HCT116 (cell line): ENCODE results near the gene TAF6. TPM values are rescaled to one million over a fixed set of nuclear protein-coding genes. Genes with fewer than 3 reads are reported as not detected.

ENCODE experiments used
- ATAC-seq: fragments of 200-7000 bp; cut with Tn5 transposase; 2 replicates; pipeline ENCODE4 v1.9.1; 2020; ENCODE audit warnings: mild to moderate bottlenecking, moderate library complexity
- BruUV-seq: library from RNA; stranded (reverse); fragments of 400-500 nt; replicated peaks from 2 replicates; lab custom pipeline; 2021; lab: Mats Ljungman, UMichigan
- CTCF ChIA-PET: fragments of 300-600 bp; sonication (Branson Sonifier 250); formaldehyde crosslinking; loops from one replicate; lab custom pipeline; 2021; ENCODE audit warnings: antibody characterized with exemption; lab: Charles Lee
- POLR2A ChIA-PET: fragments of 300-600, 350-600 bp; sonication (Branson Sonifier 250); formaldehyde crosslinking; loops from one replicate; lab custom pipeline; 2021; ENCODE audit warnings: antibody characterized with exemption; lab: Charles Lee
- RAD21 ChIA-PET, 2 experiments: fragments of 300-600 bp; sonication (Branson Sonifier 250); formaldehyde crosslinking; loops; one replicate each; lab custom pipeline; 2023; ENCODE audit warnings: low total read pairs in 2 of 2; ENCODE audit not compliant: uncharacterized antibody in 2 of 2, unreplicated experiment in 2 of 2, low non-redundant PET in 1 of 2; lab: Charles Lee
- DNase-seq: peaks from one replicate; pipeline ENCODE4 v3.0.0-alpha.2; 2010; ENCODE audit warnings: low read depth, low spot score
- H2AFZ ChIP-seq: fragments of 200-600 bp; shearing (Covaris generic), sonication (generic); 2 replicates; pipeline ENCODE4 v1.6.1; 2017; ENCODE audit warnings: low read depth, mixed run types, mixed read lengths, antibody characterized with exemption, low read length; ENCODE audit not compliant: poor library complexity, severe bottlenecking
- H3K27ac ChIP-seq: 2 replicates; pipeline ENCODE4 v1.5.1; 2012; ENCODE audit warnings: low read depth, low read length
- H3K27me3 ChIP-seq: fragments of 200-600 bp; sonication (generic); 2 replicates; pipeline ENCODE4 v1.6.1; 2016; ENCODE audit warnings: mixed run types, low read length, mixed read lengths; ENCODE audit not compliant: insufficient read depth
- H3K36me3 ChIP-seq, 2 experiments: fragments of 200-500 bp in 1 of 2; fragments of 200-600 bp in 1 of 2; sonication (Bioruptor generic) in 1 of 2; sonication (generic) in 1 of 2; 2 replicates each; pipeline versions ENCODE4 v1.5.1 to v1.6.1; 2014 to 2016; ENCODE audit warnings: low read length in 2 of 2, inconsistent platforms in 1 of 2, mixed read lengths in 1 of 2, mixed run types in 1 of 2; ENCODE audit not compliant: insufficient read depth in 2 of 2, control insufficient read depth in 1 of 2
- H3K4me1 ChIP-seq, 2 experiments: fragments of 200-600 bp in 1 of 2; sonication (generic) in 1 of 2; 2 replicates each; pipeline versions ENCODE4 v1.5.1 to v1.6.1; 2012 to 2017; ENCODE audit warnings: low read length in 2 of 2, inconsistent platforms in 1 of 2, mild to moderate bottlenecking in 1 of 2, mixed read lengths in 1 of 2, mixed run types in 1 of 2, moderate library complexity in 1 of 2; ENCODE audit not compliant: insufficient read depth in 2 of 2, control insufficient read depth in 1 of 2
- H3K4me2 ChIP-seq: fragments of 200-600 bp; sonication (generic); 2 replicates; pipeline ENCODE4 v1.6.1; 2017; ENCODE audit warnings: mixed run types, low read length, mixed read lengths
- H3K4me3 ChIP-seq, 2 experiments: fragments of 200-600 bp in 1 of 2; sonication (generic) in 1 of 2; replicated peaks in 1 of 2; 2 replicates each; pipeline ENCODE4 v1.5.1; 2011 to 2016; ENCODE audit warnings: low read length in 2 of 2, control low read depth in 1 of 2, low read depth in 1 of 2, mild to moderate bottlenecking in 1 of 2, mixed read lengths in 1 of 2, mixed run types in 1 of 2
- H3K79me2 ChIP-seq: fragments of 200-600 bp; sonication (generic); 2 replicates; pipeline ENCODE4 v1.6.1; 2017; ENCODE audit warnings: mild to moderate bottlenecking, mixed run types, low read length, moderate library complexity, mixed read lengths; ENCODE audit not compliant: insufficient read depth
- H3K9ac ChIP-seq: fragments of 200-600 bp; sonication (generic); 2 replicates; pipeline ENCODE4 v1.6.1; 2016; ENCODE audit warnings: low read length, mixed read lengths
- H3K9me2 ChIP-seq: fragments of 200-600 bp; sonication (generic), shearing (Covaris generic); 2 replicates; pipeline ENCODE4 v1.6.1; 2017; ENCODE audit warnings: mixed run types, mild to moderate bottlenecking, moderate library complexity; ENCODE audit not compliant: insufficient read depth
- H3K9me3 ChIP-seq, 2 experiments: fragments of 200-500 bp in 1 of 2; fragments of 200-600 bp in 1 of 2; sonication (Bioruptor generic) in 1 of 2; sonication (generic) in 1 of 2; 2 replicates each; pipeline ENCODE4 v1.6.1; 2014 to 2017; ENCODE audit warnings: low read length in 2 of 2, mixed read lengths in 2 of 2, inconsistent platforms in 1 of 2, low read depth in 1 of 2, mild to moderate bottlenecking in 1 of 2, mixed run types in 1 of 2, moderate library complexity in 1 of 2; ENCODE audit not compliant: control insufficient read depth in 1 of 2, insufficient read depth in 1 of 2
- H4K20me1 ChIP-seq: fragments of 200-600 bp; sonication (generic), shearing (Covaris generic); 2 replicates; pipeline ENCODE4 v1.6.1; 2017; ENCODE audit warnings: mixed run types, mild to moderate bottlenecking, moderate library complexity; ENCODE audit not compliant: insufficient read depth
- CBX3 ChIP-seq: IDR thresholded peaks from 2 replicates; pipeline ENCODE4 v1.6.1; 2012; ENCODE audit warnings: low read depth
- EGR1 ChIP-seq: IDR thresholded peaks from 2 replicates; pipeline ENCODE4 v1.6.1; 2012; ENCODE audit warnings: low read depth
- ELF1 ChIP-seq: IDR thresholded peaks from 2 replicates; pipeline ENCODE4 v1.6.1; 2012; ENCODE audit warnings: low read depth, borderline replicate concordance
- EZH2 ChIP-seq: fragments of 200-600 bp; sonication (generic); IDR thresholded peaks from 2 replicates; pipeline ENCODE4 v1.6.1; 2017; ENCODE audit warnings: antibody characterized with exemption, mixed run types
- FOSL1 ChIP-seq: IDR thresholded peaks from 2 replicates; pipeline ENCODE4 v1.6.1; 2012; ENCODE audit warnings: low read depth
- MAX ChIP-seq: IDR thresholded peaks from 2 replicates; pipeline ENCODE4 v1.6.1; 2012
- POLR2A ChIP-seq: IDR thresholded peaks from 2 replicates; pipeline ENCODE4 v1.7.0; 2011; ENCODE audit warnings: borderline replicate concordance; ENCODE audit not compliant: insufficient read depth, insufficient read length; ENCODE audit errors: extremely low read depth
- POLR2AphosphoS5 ChIP-seq: IDR thresholded peaks from 2 replicates; pipeline ENCODE4 v1.6.1; 2011; ENCODE audit warnings: mild to moderate bottlenecking, low read depth, low read length, moderate library complexity
- REST ChIP-seq: IDR thresholded peaks from 2 replicates; pipeline ENCODE4 v1.6.1; 2012; ENCODE audit warnings: low read depth
- SIN3A ChIP-seq: IDR thresholded peaks from 2 replicates; pipeline ENCODE4 v1.6.1; 2012; ENCODE audit warnings: low read depth
- SP1 ChIP-seq: IDR thresholded peaks from 2 replicates; pipeline ENCODE4 v1.6.1; 2012; ENCODE audit warnings: low read depth
- SRF ChIP-seq: IDR thresholded peaks from 2 replicates; pipeline ENCODE4 v1.6.1; 2012; ENCODE audit warnings: low read depth
- TCF7L2 ChIP-seq: IDR thresholded peaks from 2 replicates; pipeline ENCODE4 v1.7.0; 2011; ENCODE audit warnings: borderline replicate concordance, inconsistent platforms; ENCODE audit not compliant: insufficient read depth, insufficient read length; ENCODE audit errors: extremely low read depth
- YY1 ChIP-seq: IDR thresholded peaks from 2 replicates; pipeline ENCODE4 v1.6.1; 2011; ENCODE audit warnings: low read length, low read depth, moderate library complexity, mild to moderate bottlenecking; ENCODE audit not compliant: insufficient replicate concordance; ENCODE audit errors: extremely low read depth
- ZFX ChIP-seq: fragments of 450-650 bp; IDR thresholded peaks from 2 replicates; pipeline ENCODE4 v1.6.1; 2017
- ZNF274 ChIP-seq: fragments of 200-500 bp; sonication (Bioruptor generic); IDR thresholded peaks from 2 replicates; pipeline ENCODE4 v1.6.1; 2014; ENCODE audit warnings: mild to moderate bottlenecking, low read depth, low read length, inconsistent platforms
- intact Hi-C: fragments of 100-400 bp; cut with micrococcal nuclease; formaldehyde crosslinking; loops from 2 replicates; pipeline ENCODE4 v1.10.0; 2022
- total RNA-seq: library from RNA; stranded (reverse); gene quantifications from one replicate; pipeline ENCODE4 v1.2.1, GENCODE V29; 2021; ENCODE audit not compliant: unreplicated experiment
- TF ChIP-seq, protein P1 (sequence below): IDR thresholded peaks from 2 replicates; pipeline ENCODE4 v1.6.1; 2011; ENCODE audit warnings: mild to moderate bottlenecking, low read length, moderate library complexity; ENCODE audit not compliant: insufficient replicate concordance; ENCODE audit errors: extremely low read depth

TAF6 gene
- total RNA-seq, 1 experiment from 2014 or later, result 67.4 TPM

GRCh38 chr7:100099452-100099851 lies 19.7 kb downstream of the TAF6 start:
- Histone ChIP-seq H3K27ac (peak overlapping the region; percentile 88), H3K36me3 (peaks cover 49 to 54% of the 10 kb centered on the region in 2 experiments)
- RAD21 ChIA-PET, result no interaction called here

More at GRCh38 chr7:100099452-100099851, 19.7 kb downstream of the TAF6 start:
- Histone ChIP-seq H3K79me2 (peaks cover 70% of the 10 kb centered on the region), H2AFZ (no peak overlapping the region), H3K4me2 (peak overlapping the region; percentile 98), H3K27me3 (no peaks in the 10 kb centered on the region), H3K9me3 (no peaks in the 10 kb centered on the region), H4K20me1 (peaks cover 14% of the 10 kb centered on the region), H3K4me3 (peak overlapping the region; percentile 90 to 94), H3K9me2 (no peaks in the 10 kb centered on the region), H3K9ac (peak overlapping the region; percentile 100), H3K4me1 (peaks cover 6 to 24% of the 10 kb centered on the region in 2 experiments; a peak in 3 of 4 replicates)
- CTCF ChIA-PET, result no interaction called here
- TF ChIP-seq EGR1 (no peak), MAX (no peak), EZH2 (no peak), ZNF274 (no peak), YY1 (no peak), SIN3A (no peak), REST (no peak), TCF7L2 (no peak), SRF (no peak), POLR2AphosphoS5 (no peak), CBX3 (no peak), FOSL1 (no peak), ELF1 (no peak), POLR2A (no peak), ZFX (no peak), SP1 (no peak)
- TF ChIP-seq, protein P1, sequence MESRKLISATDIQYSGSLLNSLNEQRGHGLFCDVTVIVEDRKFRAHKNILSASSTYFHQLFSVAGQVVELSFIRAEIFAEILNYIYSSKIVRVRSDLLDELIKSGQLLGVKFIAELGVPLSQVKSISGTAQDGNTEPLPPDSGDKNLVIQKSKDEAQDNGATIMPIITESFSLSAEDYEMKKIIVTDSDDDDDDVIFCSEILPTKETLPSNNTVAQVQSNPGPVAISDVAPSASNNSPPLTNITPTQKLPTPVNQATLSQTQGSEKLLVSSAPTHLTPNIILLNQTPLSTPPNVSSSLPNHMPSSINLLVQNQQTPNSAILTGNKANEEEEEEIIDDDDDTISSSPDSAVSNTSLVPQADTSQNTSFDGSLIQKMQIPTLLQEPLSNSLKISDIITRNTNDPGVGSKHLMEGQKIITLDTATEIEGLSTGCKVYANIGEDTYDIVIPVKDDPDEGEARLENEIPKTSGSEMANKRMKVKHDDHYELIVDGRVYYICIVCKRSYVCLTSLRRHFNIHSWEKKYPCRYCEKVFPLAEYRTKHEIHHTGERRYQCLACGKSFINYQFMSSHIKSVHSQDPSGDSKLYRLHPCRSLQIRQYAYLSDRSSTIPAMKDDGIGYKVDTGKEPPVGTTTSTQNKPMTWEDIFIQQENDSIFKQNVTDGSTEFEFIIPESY, result no peak
- intact Hi-C loops, result no loop called here
- no TSS peak for BruUV-seq
- no peak for ATAC-seq
- POLR2A ChIA-PET, result no interaction called here
- no peak for DNase-seq
